Stimulated activated naive B cell treated with anti-CD40 and anti-IgM and Interleukin-4, amounts not matched to agents 10 μg/mL and 1 μg/mL and 100 μg/mL, for 72 hours (primary cell): ENCODE measurements around the gene IL36B.

Source experiments
- ATAC-seq, 2 donors: fragments of 150-1000 bp; cut with Tn5 transposase; replicated peaks; 2 replicates each; pipeline ENCODE4 v1.10.0; 2021; ENCODE audit warnings: moderate library complexity in 1 of 2
- DNase-seq: peaks from one replicate; pipeline ENCODE4 v3.0.0; 2021
- H3K27ac Mint-ChIP-seq: one replicate; pipeline ENCODE4 v1.8.0; 2022; ENCODE audit warnings: mild to moderate bottlenecking, mixed read lengths
- H3K27me3 Mint-ChIP-seq, 2 donors: one replicate each; pipeline ENCODE4 v1.8.0; 2022; ENCODE audit warnings: mixed read lengths in 2 of 2
- H3K36me3 Mint-ChIP-seq, 2 donors: one replicate each; pipeline ENCODE4 v1.8.0; 2022; ENCODE audit warnings: mixed read lengths in 2 of 2, mild to moderate bottlenecking in 1 of 2
- H3K4me1 Mint-ChIP-seq, 2 donors: one replicate each; pipeline ENCODE4 v1.8.0; 2022; ENCODE audit warnings: mixed read lengths in 2 of 2, mild to moderate bottlenecking in 1 of 2
- H3K4me3 Mint-ChIP-seq, 2 donors: one replicate each; pipeline ENCODE4 v1.8.0; 2022; ENCODE audit warnings: mild to moderate bottlenecking in 2 of 2, mixed read lengths in 2 of 2, moderate library complexity in 1 of 2
- H3K9me3 Mint-ChIP-seq, 2 donors: one replicate each; pipeline ENCODE4 v1.8.0; 2022; ENCODE audit warnings: mixed read lengths in 2 of 2, mild to moderate bottlenecking in 1 of 2

Gene IL36B

DNA sequence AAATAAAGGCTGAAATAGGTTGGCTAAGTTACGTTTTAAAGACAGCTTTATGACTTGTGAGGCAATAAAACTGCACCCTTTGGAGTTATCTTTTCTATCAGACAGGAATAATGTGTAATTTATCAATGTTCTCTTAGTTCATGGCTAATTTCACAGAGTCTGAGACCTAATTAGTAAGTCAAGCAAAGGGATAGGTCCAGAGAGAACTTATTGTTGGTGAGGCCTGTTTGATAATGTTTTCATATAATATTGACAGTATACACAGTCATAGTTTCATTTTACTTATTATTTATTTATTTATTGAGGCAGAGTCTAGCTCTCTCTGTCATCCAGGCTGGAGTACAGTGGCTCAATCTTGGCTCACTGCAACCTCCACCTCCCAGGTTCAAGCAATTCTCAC lies 4.5 kb upstream of the IL36B start:
- no peak for DNase-seq
- Mint-ChIP-seq H3K27me3 (peaks cover 25 to 35% of the 10 kb centered on the region in 2 donors), H3K36me3 (peaks cover 2 to 16% of the 10 kb centered on the region in 2 donors), H3K4me1 (no peaks in the 10 kb centered on the region), H3K4me3 (no peak overlapping the region), H3K27ac (no peak overlapping the region), H3K9me3 (peaks cover 23 to 27% of the 10 kb centered on the region in 2 donors)
- ATAC-seq: no peak

GRCh38 chr2:113056521-113056920 lies 3.9 kb upstream of the IL36B start:
- DNase-seq (no peak), ATAC-seq (no peak)
- Mint-ChIP-seq H3K9me3 (peaks cover 24 to 27% of the 10 kb centered on the region in 2 donors), H3K36me3 (peaks cover 2 to 16% of the 10 kb centered on the region in 2 donors), H3K27me3 (peaks cover 22 to 35% of the 10 kb centered on the region in 2 donors), H3K4me1 (no peaks in the 10 kb centered on the region), H3K27ac (no peak overlapping the region), H3K4me3 (no peak overlapping the region)

GRCh38 chr2:113054066-113054465 lies 1.4 kb upstream of the IL36B start:
- peaks cover 22 to 27% of the 10 kb centered on the region in 2 donors for H3K27me3 Mint-ChIP-seq
- no peak overlapping the region for H3K27ac Mint-ChIP-seq
- H3K4me3 Mint-ChIP-seq: no peak overlapping the region
- DNase-seq (no peak), ATAC-seq (peak in 1 of 2 donors; percentile 20)
- H3K9me3 Mint-ChIP-seq: peaks cover 27 to 28% of the 10 kb centered on the region in 2 donors
- peaks cover 3 to 16% of the 10 kb centered on the region in 2 donors for H3K36me3 Mint-ChIP-seq
- no peaks in the 10 kb centered on the region for H3K4me1 Mint-ChIP-seq

DNA sequence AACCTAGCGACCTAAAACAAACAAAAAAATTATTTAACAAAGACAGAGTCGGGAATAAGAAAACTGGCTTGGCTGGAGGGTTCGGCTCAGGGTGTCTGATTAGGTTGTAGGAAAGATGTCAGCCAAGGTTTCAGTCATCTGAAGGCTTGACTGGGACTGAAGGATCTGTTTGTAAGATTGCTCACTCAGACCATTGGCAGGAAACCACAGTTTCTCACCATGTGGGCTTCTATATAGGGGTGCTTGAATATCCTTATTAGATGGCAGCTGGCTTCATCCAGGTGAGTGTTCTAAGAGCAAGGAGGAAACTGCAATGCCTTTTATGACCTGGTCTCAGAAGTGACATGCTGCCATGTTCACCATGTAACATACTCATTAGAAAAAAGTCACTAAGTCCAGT lies 999 bp upstream of the IL36B start:
- H3K27me3 Mint-ChIP-seq: peaks cover 22 to 25% of the 10 kb centered on the region in 2 donors
- peaks cover 27 to 28% of the 10 kb centered on the region in 2 donors for H3K9me3 Mint-ChIP-seq
- DNase-seq (no peak), ATAC-seq (peak in 1 of 2 donors; percentile 6)
- H3K4me3 Mint-ChIP-seq: no peak overlapping the region
- H3K4me1 Mint-ChIP-seq: no peaks in the 10 kb centered on the region
- H3K36me3 Mint-ChIP-seq: peaks cover 3 to 16% of the 10 kb centered on the region in 2 donors
- H3K27ac Mint-ChIP-seq: no peak overlapping the region

- H3K9me3 Mint-ChIP-seq: peaks cover 26 to 27% of the 10 kb centered on the region in 2 donors
- H3K4me1 Mint-ChIP-seq: no peaks in the 10 kb centered on the region
- H3K36me3 Mint-ChIP-seq: peaks cover 3 to 16% of the 10 kb centered on the region in 2 donors
- H3K27me3 Mint-ChIP-seq: peaks cover 30 to 38% of the 10 kb centered on the region in 2 donors
- DNase-seq (no peak), ATAC-seq (no peak)
- no peak overlapping the region for H3K27ac Mint-ChIP-seq
- no peak overlapping the region for H3K4me3 Mint-ChIP-seq
These were observed 1.5 kb downstream of the IL36B start for GRCh38 chr2:113050921-113051895.

- Mint-ChIP-seq H3K9me3 (peaks cover 0 to 4% of the 10 kb centered on the region in 2 donors), H3K27me3 (peaks cover 17 to 27% of the 10 kb centered on the region in 2 donors), H3K4me3 (no peak overlapping the region), H3K27ac (peak overlapping the region; percentile 25), H3K4me1 (no peaks in the 10 kb centered on the region), H3K36me3 (peaks cover 0 to 2% of the 10 kb centered on the region in 2 donors)
- no peak for ATAC-seq
- DNase-seq: no peak
These were observed 6.2 kb downstream of the IL36B start for GRCh38 chr2:113046465-113046864.

GRCh38 chr2:113041871-113042270 lies 10.8 kb downstream of the IL36B start:
- H3K27ac Mint-ChIP-seq: no peak overlapping the region
- H3K9me3 Mint-ChIP-seq: no peaks in the 10 kb centered on the region
- DNase-seq (no peak), ATAC-seq (no peak)
- no peak overlapping the region for H3K4me3 Mint-ChIP-seq
- H3K36me3 Mint-ChIP-seq: no peaks in the 10 kb centered on the region
- H3K4me1 Mint-ChIP-seq: no peaks in the 10 kb centered on the region
- peaks cover 24 to 38% of the 10 kb centered on the region in 2 donors for H3K27me3 Mint-ChIP-seq

- Mint-ChIP-seq H3K9me3 (no peaks in the 10 kb centered on the region), H3K36me3 (no peaks in the 10 kb centered on the region), H3K27me3 (peaks cover 26 to 37% of the 10 kb centered on the region in 2 donors), H3K4me3 (no peak overlapping the region), H3K27ac (no peak overlapping the region), H3K4me1 (no peaks in the 10 kb centered on the region)
- no peak for DNase-seq
- ATAC-seq: no peak
These were observed 12.9 kb downstream of the IL36B start for GRCh38 chr2:113039719-113040118.

DNA sequence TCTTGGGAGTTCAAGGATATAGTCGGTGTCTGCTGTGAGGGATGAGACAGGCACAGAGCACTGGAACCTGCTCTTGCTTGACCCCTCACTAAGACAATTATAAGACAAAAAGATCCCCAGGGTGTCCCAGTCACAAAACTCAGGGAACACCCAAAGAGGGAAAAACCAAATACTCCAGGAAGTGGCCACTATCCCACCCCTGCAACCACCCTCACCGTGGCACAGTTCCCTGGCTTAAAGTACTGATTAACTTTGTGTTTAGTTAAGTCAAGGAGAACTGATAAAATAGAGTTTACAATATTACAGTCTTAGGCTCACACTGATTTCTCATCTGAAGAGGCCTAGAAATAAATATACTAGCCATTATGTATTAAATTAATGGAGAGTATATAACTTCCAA lies 13.5 kb downstream of the IL36B start:
- H3K27me3 Mint-ChIP-seq: peaks cover 26 to 42% of the 10 kb centered on the region in 2 donors
- ATAC-seq: no peak
- H3K36me3 Mint-ChIP-seq: no peaks in the 10 kb centered on the region
- H3K27ac Mint-ChIP-seq: no peak overlapping the region
- no peak overlapping the region for H3K4me3 Mint-ChIP-seq
- H3K4me1 Mint-ChIP-seq: no peaks in the 10 kb centered on the region
- no peak for DNase-seq
- H3K9me3 Mint-ChIP-seq: no peaks in the 10 kb centered on the region

- no peak for ATAC-seq
- Mint-ChIP-seq H3K36me3 (no peaks in the 10 kb centered on the region), H3K27ac (no peak overlapping the region), H3K4me3 (no peak overlapping the region), H3K9me3 (no peaks in the 10 kb centered on the region), H3K27me3 (peaks cover 26 to 46% of the 10 kb centered on the region in 2 donors), H3K4me1 (no peaks in the 10 kb centered on the region)
- DNase-seq: no peak
These were observed 14.4 kb downstream of the IL36B start for GRCh38 chr2:113038291-113038690.

DNA sequence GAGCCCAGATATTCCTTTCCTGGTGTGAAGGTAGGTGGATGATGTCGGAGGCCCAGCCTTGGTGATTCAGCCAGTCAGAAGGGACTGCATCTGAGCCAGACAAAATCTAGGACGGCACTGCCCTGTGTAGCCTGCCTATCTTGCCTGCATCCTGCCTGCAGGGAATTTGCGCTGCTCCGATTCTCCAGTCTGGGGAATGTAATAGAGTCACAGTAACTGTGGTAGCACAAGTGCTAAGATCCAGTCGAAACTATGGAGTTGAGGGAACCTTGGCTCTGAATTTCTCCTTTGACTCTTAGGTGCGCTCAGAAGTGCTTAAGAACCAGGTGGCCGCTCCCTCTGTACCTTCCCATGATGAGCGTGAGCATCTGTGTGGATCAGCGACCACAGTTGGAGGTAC lies 15.9 kb downstream of the IL36B start:
- H3K9me3 Mint-ChIP-seq: no peaks in the 10 kb centered on the region
- ATAC-seq (no peak), DNase-seq (no peak)
- H3K4me1 Mint-ChIP-seq: no peaks in the 10 kb centered on the region
- no peak overlapping the region for H3K4me3 Mint-ChIP-seq
- no peak overlapping the region for H3K27ac Mint-ChIP-seq
- peaks cover 26 to 46% of the 10 kb centered on the region in 2 donors for H3K27me3 Mint-ChIP-seq
- H3K36me3 Mint-ChIP-seq: no peaks in the 10 kb centered on the region

- no peaks in the 10 kb centered on the region for H3K4me1 Mint-ChIP-seq
- H3K9me3 Mint-ChIP-seq: no peaks in the 10 kb centered on the region
- DNase-seq (no peak), ATAC-seq (no peak)
- peaks cover 36 to 46% of the 10 kb centered on the region in 2 donors for H3K27me3 Mint-ChIP-seq
- no peaks in the 10 kb centered on the region for H3K36me3 Mint-ChIP-seq
- H3K4me3 Mint-ChIP-seq: no peak overlapping the region
- H3K27ac Mint-ChIP-seq: no peak overlapping the region
These were observed 18.7 kb downstream of the IL36B start for GRCh38 chr2:113034016-113034415.

- Mint-ChIP-seq H3K27me3 (peaks cover 31 to 41% of the 10 kb centered on the region in 2 donors), H3K9me3 (no peaks in the 10 kb centered on the region), H3K4me1 (peaks cover 0 to 2% of the 10 kb centered on the region in 2 donors), H3K36me3 (no peaks in the 10 kb centered on the region), H3K4me3 (no peak overlapping the region), H3K27ac (no peak overlapping the region)
- no peak for ATAC-seq
- no peak for DNase-seq
These were observed 19.9 kb downstream of the IL36B start for GRCh38 chr2:113032737-113033136.

- peaks cover 43 to 51% of the 10 kb centered on the region in 2 donors for H3K27me3 Mint-ChIP-seq
- ATAC-seq: no peak
These were observed 24.6 kb downstream of the IL36B start for GRCh38 chr2:113028112-113028511.

GRCh38 chr2:113027691-113028090 lies 25.0 kb downstream of the IL36B start:
- Mint-ChIP-seq H3K27ac (no peak overlapping the region), H3K27me3 (peaks cover 43 to 53% of the 10 kb centered on the region in 2 donors), H3K36me3 (no peaks in the 10 kb centered on the region), H3K9me3 (no peaks in the 10 kb centered on the region), H3K4me1 (peaks cover 10 to 12% of the 10 kb centered on the region in 2 donors), H3K4me3 (no peak overlapping the region)
- no peak for ATAC-seq
- DNase-seq: no peak

More at GRCh38 chr2:113028112-113028511, 24.6 kb downstream of the IL36B start:
- Mint-ChIP-seq H3K4me3 (no peak overlapping the region), H3K9me3 (no peaks in the 10 kb centered on the region), H3K27ac (no peak overlapping the region), H3K36me3 (no peaks in the 10 kb centered on the region), H3K4me1 (peaks cover 10 to 12% of the 10 kb centered on the region in 2 donors)
- DNase-seq: no peak
